NCI-H1048 (cell line): Measurements from ENCODE around the gene DDX51.
"Not testable (repeated sequence)": the region's sequence is repeated elsewhere in the genome, so short reads cannot be mapped to it uniquely, and the experiment has no call there.

ENCODE experiments used
- DNase-seq: peaks from one replicate; lab custom pipeline; 2025; lab: John Stamatoyannopoulos, UW

The DDX51 gene

GRCh38 chr12:132139912-132140311, 4.2 kb downstream of the DDX51 start:
- no peak for DNase-seq

GRCh38 chr12:132138941-132139871, 4.9 kb downstream of the DDX51 start:
- DNase-seq, result no peak

GRCh38 chr12:132137483-132138125, 6.5 kb downstream of the DDX51 start:
- no peak for DNase-seq

GRCh38 chr12:132136226-132136625, 7.9 kb downstream of the DDX51 start:
- not testable (repeated sequence) for DNase-seq

GRCh38 chr12:132134653-132135183, 9.4 kb downstream of the DDX51 start:
- DNase-seq, result not testable (repeated sequence)

- no peak for DNase-seq
These were observed 10.0 kb downstream of the DDX51 start for GRCh38 chr12:132133952-132134652.

GRCh38 chr12:132132609-132133430, 11.3 kb downstream of the DDX51 start:
- DNase-seq, result no peak

- DNase-seq, result no peak
These were observed 12.2 kb downstream of the DDX51 start for GRCh38 chr12:132131952-132132351.

GRCh38 chr12:132131229-132131628, 12.9 kb downstream of the DDX51 start:
- DNase-seq, result no peak

- DNase-seq, result no peak
These were observed 13.4 kb downstream of the DDX51 start for GRCh38 chr12:132130690-132131089.

GRCh38 chr12:132129007-132129406, 15.1 kb downstream of the DDX51 start:
- DNase-seq, result no peak

GRCh38 chr12:132127041-132127440, 17.1 kb downstream of the DDX51 start:
- DNase-seq, result no peak

- DNase-seq, result no peak
These were observed 18.4 kb downstream of the DDX51 start for GRCh38 chr12:132125736-132126135.

GRCh38 chr12:132124766-132125425, 19.2 kb downstream of the DDX51 start:
- no peak for DNase-seq

GRCh38 chr12:132123970-132124765, 20.0 kb downstream of the DDX51 start:
- DNase-seq, result no peak

- DNase-seq, result no peak
These were observed 22.8 kb downstream of the DDX51 start for GRCh38 chr12:132121283-132121682.

GRCh38 chr12:132118876-132119275, 25.2 kb downstream of the DDX51 start:
- no peak for DNase-seq

GRCh38 chr12:132117558-132117875, 26.6 kb downstream of the DDX51 start:
- DNase-seq, result no peak

- DNase-seq, result no peak
These were observed 27.2 kb downstream of the DDX51 start for GRCh38 chr12:132116709-132117557.
